ENCODE measurements around the gene EXOC4.

The EXOC4 gene

DNA sequence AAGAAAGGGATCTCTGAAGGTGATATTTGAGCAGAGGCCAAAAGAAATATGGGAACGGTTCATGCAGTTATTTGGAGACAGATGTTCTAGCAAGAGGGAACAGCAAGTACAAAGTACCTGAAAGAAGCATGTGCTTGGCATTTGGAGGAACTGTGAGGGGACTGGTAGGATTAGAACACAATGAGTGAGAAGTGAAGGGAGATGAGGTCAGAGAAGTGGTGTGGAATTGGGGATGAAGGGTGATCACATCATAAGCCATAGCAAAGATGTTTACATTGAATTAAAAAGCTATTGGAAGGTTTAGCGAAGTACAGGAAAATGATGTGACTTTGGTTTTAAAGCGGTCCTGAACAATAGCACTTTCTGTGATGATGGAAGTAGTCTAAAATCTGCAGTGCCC lies 471.8 kb downstream of the EXOC4 start:
- DNase-seq (ENCODE audit: extremely low read depth, low read depth) = no peak
- TF ChIP-seq, protein P1, sequence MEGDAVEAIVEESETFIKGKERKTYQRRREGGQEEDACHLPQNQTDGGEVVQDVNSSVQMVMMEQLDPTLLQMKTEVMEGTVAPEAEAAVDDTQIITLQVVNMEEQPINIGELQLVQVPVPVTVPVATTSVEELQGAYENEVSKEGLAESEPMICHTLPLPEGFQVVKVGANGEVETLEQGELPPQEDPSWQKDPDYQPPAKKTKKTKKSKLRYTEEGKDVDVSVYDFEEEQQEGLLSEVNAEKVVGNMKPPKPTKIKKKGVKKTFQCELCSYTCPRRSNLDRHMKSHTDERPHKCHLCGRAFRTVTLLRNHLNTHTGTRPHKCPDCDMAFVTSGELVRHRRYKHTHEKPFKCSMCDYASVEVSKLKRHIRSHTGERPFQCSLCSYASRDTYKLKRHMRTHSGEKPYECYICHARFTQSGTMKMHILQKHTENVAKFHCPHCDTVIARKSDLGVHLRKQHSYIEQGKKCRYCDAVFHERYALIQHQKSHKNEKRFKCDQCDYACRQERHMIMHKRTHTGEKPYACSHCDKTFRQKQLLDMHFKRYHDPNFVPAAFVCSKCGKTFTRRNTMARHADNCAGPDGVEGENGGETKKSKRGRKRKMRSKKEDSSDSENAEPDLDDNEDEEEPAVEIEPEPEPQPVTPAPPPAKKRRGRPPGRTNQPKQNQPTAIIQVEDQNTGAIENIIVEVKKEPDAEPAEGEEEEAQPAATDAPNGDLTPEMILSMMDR (IDR thresholded peaks at IDR 0.05; ENCODE audit: low read depth, low read length) = no peak

DNA sequence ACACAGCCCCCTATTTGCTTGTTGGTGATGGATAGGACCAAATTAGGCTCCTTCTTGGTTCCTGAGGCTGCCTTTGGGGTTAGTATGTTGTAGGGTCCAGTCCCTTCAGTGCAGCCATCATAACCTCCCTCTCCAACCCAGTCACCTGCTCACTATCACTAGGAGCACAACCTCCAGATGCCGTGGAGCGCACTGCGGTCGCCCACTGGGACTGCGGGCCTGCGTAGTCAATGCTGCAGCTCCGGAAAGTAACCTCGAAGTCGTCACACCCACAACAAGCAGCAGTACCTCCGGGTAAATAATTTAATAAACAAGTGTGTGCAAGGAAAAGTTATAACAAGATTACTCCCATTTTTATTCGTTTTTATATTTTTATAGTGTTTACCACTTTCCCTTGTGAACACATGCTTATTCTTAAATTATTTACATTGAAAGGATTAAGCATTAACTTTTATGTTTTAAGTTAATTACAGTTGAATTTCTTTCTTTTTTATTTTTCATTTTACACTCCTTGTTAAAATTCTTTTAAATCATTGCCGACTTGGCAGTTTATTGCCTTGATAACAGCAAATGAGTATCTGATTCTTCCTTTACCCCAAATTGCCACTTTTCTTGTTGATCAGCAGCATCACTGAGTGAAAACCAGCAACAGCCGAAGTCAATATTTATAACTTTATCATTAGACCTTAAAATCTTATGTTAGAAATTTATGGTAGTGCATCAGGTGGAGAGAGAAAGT lies 474.8 kb downstream of the EXOC4 start:
- DNase-seq (ENCODE audit: extremely low read depth, low read depth) = no peak

DNA sequence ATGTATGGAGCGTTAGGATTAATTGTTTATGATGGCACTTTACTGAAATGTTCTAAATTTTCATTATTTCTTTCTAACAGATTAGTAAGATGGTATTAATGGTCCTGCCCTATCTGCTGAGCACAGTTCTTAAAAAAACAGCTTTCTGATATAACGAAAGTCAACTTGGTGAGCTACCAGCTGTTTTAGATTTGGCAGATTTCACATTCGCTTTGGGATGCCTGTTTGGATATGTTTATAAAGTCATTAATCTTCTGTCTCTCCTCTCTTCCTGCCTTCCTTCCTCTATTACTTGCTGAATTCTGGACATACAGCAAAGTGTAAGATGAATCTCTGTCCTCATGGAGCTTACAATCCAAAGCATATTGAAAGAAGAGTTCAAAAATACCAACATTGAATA lies 477.5 kb downstream of the EXOC4 start:
- DNase-seq (ENCODE audit: extremely low read depth, low read depth) = no peak
- TF ChIP-seq, protein P1 (IDR thresholded peaks at IDR 0.05; ENCODE audit: low read depth, low read length) = no peak

More for the DNA sequence above, 474.8 kb downstream of the EXOC4 start:
- TF ChIP-seq, protein P1 (IDR thresholded peaks at IDR 0.05; ENCODE audit: low read depth, low read length) = no peak

DNA sequence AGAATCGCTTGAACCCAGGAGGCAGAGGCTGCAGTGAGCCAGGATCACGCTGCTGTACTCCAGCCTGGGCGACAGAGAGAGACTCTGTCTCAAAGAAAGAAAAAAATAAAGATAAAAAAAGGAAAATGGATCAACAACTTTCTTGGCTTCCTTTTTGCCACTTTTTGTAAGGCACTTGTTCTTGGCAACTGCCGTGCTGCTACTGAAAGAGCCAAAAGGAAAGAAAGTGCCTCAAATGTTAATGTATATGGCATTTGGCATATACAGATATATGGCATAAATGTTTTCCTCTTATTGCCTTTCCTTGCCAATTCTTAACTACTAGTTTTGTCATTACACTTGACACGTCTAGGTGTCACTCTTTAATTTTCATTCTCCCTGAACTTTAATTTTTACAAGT lies 480.5 kb downstream of the EXOC4 start:
- DNase-seq (ENCODE audit: extremely low read depth, low read depth) = no peak
- TF ChIP-seq, protein P1 (IDR thresholded peaks at IDR 0.05; ENCODE audit: low read depth, low read length) = no peak

DNA sequence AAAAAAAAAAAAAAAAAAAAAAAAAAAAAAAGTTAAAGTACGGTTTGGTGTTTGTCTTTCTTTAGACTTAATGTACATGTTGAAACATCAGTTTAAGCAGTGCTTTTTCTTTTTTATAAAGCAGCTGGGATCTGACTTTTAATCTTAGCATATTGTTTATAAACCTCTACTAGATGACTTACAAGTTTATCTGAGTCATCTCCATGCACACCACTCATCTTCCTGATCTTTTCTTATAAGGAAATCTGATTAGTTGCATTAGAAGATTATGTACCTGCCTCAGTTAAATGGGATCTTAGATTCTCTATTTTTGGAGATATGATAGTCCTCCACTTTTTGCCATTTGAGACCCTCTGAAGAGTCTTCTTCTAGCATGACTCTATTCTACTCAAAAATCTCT lies 482.3 kb downstream of the EXOC4 start:
- no peak for DNase-seq (ENCODE audit: extremely low read depth, low read depth)
- TF ChIP-seq, protein P1 (IDR thresholded peaks at IDR 0.05; ENCODE audit: low read depth, low read length) = no peak

DNA sequence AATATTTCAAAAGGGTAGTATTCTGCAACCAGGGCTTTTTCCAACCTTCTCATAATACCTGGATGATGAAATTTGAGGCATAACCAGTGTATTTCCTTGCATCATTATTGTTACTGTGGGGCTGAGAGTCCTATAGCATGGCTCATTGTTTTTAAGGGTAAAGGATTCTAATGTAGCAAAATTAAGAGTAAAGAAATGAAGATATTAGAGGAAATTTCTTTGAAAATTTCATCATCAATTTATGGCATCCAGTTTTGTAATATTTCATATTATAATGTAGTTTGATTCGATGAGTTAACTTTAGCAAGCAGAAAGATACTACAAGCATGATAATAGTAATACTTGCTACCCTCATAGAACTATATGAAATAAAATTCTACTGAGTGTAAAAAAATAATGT lies 486.9 kb downstream of the EXOC4 start:
- TF ChIP-seq, protein P1 (IDR thresholded peaks at IDR 0.05; ENCODE audit: low read depth, low read length) = no peak
- no peak for DNase-seq (ENCODE audit: extremely low read depth, low read depth)

DNA sequence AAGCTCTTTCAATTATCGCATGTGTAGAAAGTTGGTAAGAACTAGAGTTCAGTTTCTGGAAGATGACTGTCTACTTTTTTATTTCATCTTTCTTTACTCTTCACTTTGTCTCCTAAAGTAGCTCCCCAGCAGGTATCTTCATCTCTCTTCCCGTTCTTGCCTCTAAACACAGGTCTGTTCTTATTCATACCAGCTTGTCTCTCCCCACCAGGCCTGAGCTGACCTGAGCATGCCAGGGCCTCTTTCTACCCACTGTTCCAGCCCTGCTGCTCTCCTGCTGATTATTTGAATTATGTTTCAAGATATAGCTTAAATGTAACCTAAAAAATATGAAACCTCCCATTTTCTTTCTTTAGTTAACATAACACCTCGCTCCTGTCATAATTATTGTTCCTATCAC lies 488.2 kb downstream of the EXOC4 start:
- TF ChIP-seq, protein P1 (IDR thresholded peaks at IDR 0.05; ENCODE audit: low read depth, low read length) = no peak
- DNase-seq (ENCODE audit: extremely low read depth, low read depth) = no peak

All from AG09319 (cell line).